Measurements from ENCODE around the gene CELF2.

GRCh38 chr10:11363497-11363896 lies 345.8 kb downstream of the CELF2 start:
- TF ChIP-seq CTCF (IDR thresholded peaks at IDR 0.05; ENCODE audit: insufficient read depth, low read length, poor library complexity, severe bottlenecking) (no peak), EZH2phosphoT487 (conservative IDR thresholded peaks at IDR 0.05; ENCODE audit: low read length) (no peak)

All from SU-DHL-6 (cell line).